ENCODE data around the gene PTPRM.

DNA sequence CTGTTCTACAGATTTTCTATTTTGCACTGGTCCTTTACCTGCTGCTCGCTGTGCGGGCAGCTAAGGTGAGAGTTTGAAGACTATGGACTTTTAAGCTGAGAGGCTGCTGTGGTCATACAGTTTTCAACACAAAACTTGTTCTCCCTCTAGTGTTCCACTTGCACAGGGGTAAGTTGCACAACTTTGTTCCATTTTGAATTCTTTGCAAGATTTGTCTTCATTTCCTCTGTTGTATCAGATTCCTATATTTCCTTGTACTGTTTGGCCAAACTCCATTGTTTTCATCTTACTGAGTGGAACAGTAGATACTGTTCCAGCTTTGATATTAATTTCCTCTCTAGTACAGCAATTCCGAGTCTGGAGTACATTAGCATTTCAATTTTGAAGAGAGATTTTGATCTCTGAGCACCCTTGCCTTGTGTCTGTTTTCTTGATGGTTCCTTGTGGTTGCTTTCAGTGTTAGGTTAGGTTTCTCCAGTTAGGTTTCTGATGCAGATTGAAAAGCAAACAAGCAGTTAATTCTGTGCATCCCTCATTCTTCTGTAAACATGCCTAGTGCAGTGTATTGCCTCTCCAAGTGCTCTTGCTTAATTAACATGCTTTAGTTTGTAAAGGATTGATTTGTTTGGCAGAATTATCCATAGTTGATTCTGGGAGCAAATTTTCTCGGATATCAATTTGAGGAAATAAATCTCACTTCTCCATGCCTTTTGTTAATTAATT, 188.8 kb downstream of the PTPRM start:
- TF ChIP-seq POLR2A (IDR thresholded peaks at IDR 0.05) = no peak
- TF ChIP-seq, protein P1, sequence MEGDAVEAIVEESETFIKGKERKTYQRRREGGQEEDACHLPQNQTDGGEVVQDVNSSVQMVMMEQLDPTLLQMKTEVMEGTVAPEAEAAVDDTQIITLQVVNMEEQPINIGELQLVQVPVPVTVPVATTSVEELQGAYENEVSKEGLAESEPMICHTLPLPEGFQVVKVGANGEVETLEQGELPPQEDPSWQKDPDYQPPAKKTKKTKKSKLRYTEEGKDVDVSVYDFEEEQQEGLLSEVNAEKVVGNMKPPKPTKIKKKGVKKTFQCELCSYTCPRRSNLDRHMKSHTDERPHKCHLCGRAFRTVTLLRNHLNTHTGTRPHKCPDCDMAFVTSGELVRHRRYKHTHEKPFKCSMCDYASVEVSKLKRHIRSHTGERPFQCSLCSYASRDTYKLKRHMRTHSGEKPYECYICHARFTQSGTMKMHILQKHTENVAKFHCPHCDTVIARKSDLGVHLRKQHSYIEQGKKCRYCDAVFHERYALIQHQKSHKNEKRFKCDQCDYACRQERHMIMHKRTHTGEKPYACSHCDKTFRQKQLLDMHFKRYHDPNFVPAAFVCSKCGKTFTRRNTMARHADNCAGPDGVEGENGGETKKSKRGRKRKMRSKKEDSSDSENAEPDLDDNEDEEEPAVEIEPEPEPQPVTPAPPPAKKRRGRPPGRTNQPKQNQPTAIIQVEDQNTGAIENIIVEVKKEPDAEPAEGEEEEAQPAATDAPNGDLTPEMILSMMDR (IDR thresholded peaks at IDR 0.05) = no peak

All from lower leg skin (tissue), 3 donors.